IPS-18a (cell line): ENCODE measurements around the gene RAD17.
"Not testable (repeated sequence)": the region's sequence is repeated elsewhere in the genome, so short reads cannot be mapped to it uniquely, and the experiment has no call there.

Experiments
- H3K27ac ChIP-seq: one replicate; pipeline ENCODE4 v1.5.1; 2013; ENCODE audit warnings: low read length
- H3K27me3 ChIP-seq: one replicate; pipeline ENCODE4 v1.6.1; 2013; ENCODE audit warnings: mild to moderate bottlenecking, low read length; ENCODE audit not compliant: control insufficient read depth, insufficient read depth
- H3K36me3 ChIP-seq: one replicate; pipeline ENCODE4 v1.6.1; 2013; ENCODE audit warnings: low read depth, low read length; ENCODE audit not compliant: control insufficient read depth
- H3K4me1 ChIP-seq: one replicate; pipeline ENCODE4 v1.6.1; 2013; ENCODE audit warnings: low read depth, low read length; ENCODE audit not compliant: control insufficient read depth
- H3K4me3 ChIP-seq: one replicate; pipeline ENCODE4 v1.5.1; 2013; ENCODE audit warnings: low read length
- H3K9ac ChIP-seq: one replicate; pipeline ENCODE4 v1.6.1; 2013; ENCODE audit warnings: mild to moderate bottlenecking, low read length, moderate library complexity
- H3K9me3 ChIP-seq: one replicate; pipeline ENCODE4 v1.6.1; 2013; ENCODE audit warnings: low read depth, low read length; ENCODE audit not compliant: control insufficient read depth

Gene RAD17

GRCh38 chr5:69359699-69360098 lies 9.9 kb upstream of the RAD17 start:
- Histone ChIP-seq H3K9me3 (no peaks in the 10 kb centered on the region), H3K4me3 (no peak overlapping the region), H3K4me1 (no peaks in the 10 kb centered on the region), H3K9ac (no peak overlapping the region), H3K36me3 (peaks cover 21% of the 10 kb centered on the region), H3K27ac (no peak overlapping the region), H3K27me3 (no peaks in the 10 kb centered on the region)

- Histone ChIP-seq H3K4me3 (no peak overlapping the region), H3K36me3 (peaks cover 25% of the 10 kb centered on the region), H3K27ac (no peak overlapping the region), H3K27me3 (no peaks in the 10 kb centered on the region), H3K9me3 (no peaks in the 10 kb centered on the region), H3K9ac (no peak overlapping the region), H3K4me1 (no peaks in the 10 kb centered on the region)
These were observed 9.2 kb upstream of the RAD17 start for GRCh38 chr5:69360442-69360841.

GRCh38 chr5:69364414-69364813 lies 5.2 kb upstream of the RAD17 start:
- Histone ChIP-seq H3K9ac (no peak overlapping the region), H3K36me3 (peaks cover 33% of the 10 kb centered on the region), H3K27ac (no peak overlapping the region), H3K4me3 (no peak overlapping the region), H3K9me3 (no peaks in the 10 kb centered on the region), H3K27me3 (no peaks in the 10 kb centered on the region), H3K4me1 (peaks cover 7% of the 10 kb centered on the region)

- Histone ChIP-seq H3K27ac (no peak overlapping the region), H3K4me1 (peaks cover 7% of the 10 kb centered on the region), H3K9ac (no peak overlapping the region), H3K36me3 (peaks cover 33% of the 10 kb centered on the region), H3K27me3 (no peaks in the 10 kb centered on the region), H3K4me3 (no peak overlapping the region), H3K9me3 (no peaks in the 10 kb centered on the region)
These were observed 4.8 kb upstream of the RAD17 start for GRCh38 chr5:69364850-69365249.

GRCh38 chr5:69367697-69368279 lies 1.8 kb upstream of the RAD17 start:
- no peak overlapping the region for H3K27ac ChIP-seq

GRCh38 chr5:69368458-69369339 lies 919 bp upstream of the RAD17 start:
- H3K9me3 ChIP-seq, result no peaks in the 10 kb centered on the region
- H3K4me3 ChIP-seq, result peak overlapping the region; percentile 97
- H3K4me1 ChIP-seq, result peaks cover 12% of the 10 kb centered on the region
- peaks cover 27% of the 10 kb centered on the region for H3K36me3 ChIP-seq
- peak overlapping the region; percentile 93 for H3K27ac ChIP-seq
- H3K27me3 ChIP-seq, result no peaks in the 10 kb centered on the region
- H3K9ac ChIP-seq, result peak overlapping the region; percentile 98

More at GRCh38 chr5:69367697-69368279, 1.8 kb upstream of the RAD17 start:
- Histone ChIP-seq H3K4me3 (peak overlapping the region; percentile 97), H3K36me3 (peaks cover 28% of the 10 kb centered on the region), H3K9me3 (no peaks in the 10 kb centered on the region), H3K9ac (peak overlapping the region; percentile 98), H3K27me3 (no peaks in the 10 kb centered on the region), H3K4me1 (peaks cover 12% of the 10 kb centered on the region)

GRCh38 chr5:69370335-69370734 lies 717 bp downstream of the RAD17 start:
- Histone ChIP-seq H3K4me3 (peak overlapping the region; percentile 97), H3K9ac (peak overlapping the region; percentile 98), H3K4me1 (peaks cover 12% of the 10 kb centered on the region), H3K36me3 (peaks cover 25% of the 10 kb centered on the region)
- not testable (repeated sequence) for H3K27me3 ChIP-seq, H3K9me3 ChIP-seq, H3K27ac ChIP-seq

- no peaks in the 10 kb centered on the region for H3K9me3 ChIP-seq
- H3K4me1 ChIP-seq, result peaks cover 12% of the 10 kb centered on the region
- H3K4me3 ChIP-seq, result no peak overlapping the region
- peaks cover 21% of the 10 kb centered on the region for H3K36me3 ChIP-seq
- no peak overlapping the region for H3K27ac ChIP-seq
- no peak overlapping the region for H3K9ac ChIP-seq
- H3K27me3 ChIP-seq, result no peaks in the 10 kb centered on the region
These were observed 2.8 kb downstream of the RAD17 start for GRCh38 chr5:69372394-69372793.

GRCh38 chr5:69374911-69375446 lies 5.4 kb downstream of the RAD17 start:
- H3K36me3 ChIP-seq, result peaks cover 30% of the 10 kb centered on the region
- no peak overlapping the region for H3K27ac ChIP-seq
- H3K4me3 ChIP-seq, result no peak overlapping the region
- H3K27me3 ChIP-seq, result no peaks in the 10 kb centered on the region
- no peaks in the 10 kb centered on the region for H3K9me3 ChIP-seq
- H3K9ac ChIP-seq, result no peak overlapping the region
- peaks cover 5% of the 10 kb centered on the region for H3K4me1 ChIP-seq

GRCh38 chr5:69378376-69378775 lies 8.8 kb downstream of the RAD17 start:
- no peak overlapping the region for H3K4me3 ChIP-seq
- no peak overlapping the region for H3K9ac ChIP-seq
- H3K36me3 ChIP-seq, result peaks cover 47% of the 10 kb centered on the region
- no peaks in the 10 kb centered on the region for H3K27me3 ChIP-seq
- no peak overlapping the region for H3K27ac ChIP-seq
- no peaks in the 10 kb centered on the region for H3K9me3 ChIP-seq
- no peaks in the 10 kb centered on the region for H3K4me1 ChIP-seq

GRCh38 chr5:69404659-69405330 lies 35.2 kb downstream of the RAD17 start:
- H3K9me3 ChIP-seq, result no peaks in the 10 kb centered on the region
- no peak overlapping the region for H3K9ac ChIP-seq
- H3K4me3 ChIP-seq, result no peak overlapping the region
- H3K27me3 ChIP-seq, result no peaks in the 10 kb centered on the region
- H3K4me1 ChIP-seq, result no peaks in the 10 kb centered on the region
- no peak overlapping the region for H3K27ac ChIP-seq
- peaks cover 14% of the 10 kb centered on the region for H3K36me3 ChIP-seq
